ENCODE results near the gene TMEM165.

The TMEM165 gene

DNA sequence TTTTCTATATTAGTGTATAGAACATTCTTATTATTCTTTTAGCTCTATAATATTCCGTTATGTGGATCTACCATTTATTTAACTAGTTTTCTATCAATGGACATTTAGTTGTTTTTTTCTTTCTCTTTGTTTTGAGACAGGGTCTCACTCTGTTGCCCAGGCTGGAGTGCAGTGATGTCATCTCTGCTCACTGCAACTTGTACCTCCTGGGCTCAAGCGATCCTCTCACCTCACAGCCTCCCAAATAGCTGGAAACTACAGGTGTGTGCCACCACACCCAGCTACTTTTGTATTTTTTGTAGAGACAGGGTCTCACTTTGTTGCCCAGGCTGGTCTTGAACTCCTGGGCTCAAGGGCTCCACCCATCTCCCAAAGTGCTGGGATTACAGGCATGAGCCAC is 10.8 kb downstream of the TMEM165 start:
- no peak for DNase-seq (ENCODE audit: low spot score)

DNA sequence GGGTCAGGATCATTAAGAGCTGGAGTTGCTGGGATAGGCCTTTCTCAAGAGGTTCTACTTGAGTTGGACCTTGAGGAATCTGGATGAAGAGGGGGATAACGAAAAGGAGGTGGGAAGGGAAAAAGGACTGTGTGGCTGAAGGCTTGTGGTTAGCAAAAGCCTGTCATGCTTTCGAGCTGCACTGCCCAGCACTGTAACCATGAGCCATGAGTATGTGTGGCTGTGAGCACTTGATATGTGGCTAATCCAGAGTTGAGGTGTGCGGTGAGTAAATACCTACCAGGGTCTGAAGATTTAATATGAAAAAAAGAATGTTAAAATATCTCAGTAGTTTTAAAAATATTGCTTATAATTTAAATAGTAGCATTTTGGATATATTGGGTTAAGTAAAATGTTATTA is 11.4 kb downstream of the TMEM165 start:
- no peak for DNase-seq (ENCODE audit: low spot score)

DNA sequence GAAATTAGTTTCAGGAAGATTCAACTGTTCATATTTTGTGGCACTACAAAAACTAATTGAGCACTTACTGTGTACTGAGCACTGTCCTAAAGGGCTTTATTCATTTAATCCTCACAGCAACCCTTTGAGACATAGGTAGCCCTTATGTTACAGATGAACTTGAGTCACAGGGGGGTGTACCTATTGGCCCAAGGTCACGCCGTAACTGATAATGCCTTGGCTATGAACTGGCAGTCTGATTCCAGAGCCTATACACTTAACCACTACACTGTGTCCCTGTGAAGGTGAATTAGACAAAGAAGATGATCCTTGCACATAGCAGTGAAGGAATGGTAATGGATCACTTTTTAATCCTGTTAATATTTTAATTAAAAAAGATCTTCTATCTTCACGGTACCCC is 12.0 kb downstream of the TMEM165 start:
- no peak for DNase-seq (ENCODE audit: low spot score)

DNA sequence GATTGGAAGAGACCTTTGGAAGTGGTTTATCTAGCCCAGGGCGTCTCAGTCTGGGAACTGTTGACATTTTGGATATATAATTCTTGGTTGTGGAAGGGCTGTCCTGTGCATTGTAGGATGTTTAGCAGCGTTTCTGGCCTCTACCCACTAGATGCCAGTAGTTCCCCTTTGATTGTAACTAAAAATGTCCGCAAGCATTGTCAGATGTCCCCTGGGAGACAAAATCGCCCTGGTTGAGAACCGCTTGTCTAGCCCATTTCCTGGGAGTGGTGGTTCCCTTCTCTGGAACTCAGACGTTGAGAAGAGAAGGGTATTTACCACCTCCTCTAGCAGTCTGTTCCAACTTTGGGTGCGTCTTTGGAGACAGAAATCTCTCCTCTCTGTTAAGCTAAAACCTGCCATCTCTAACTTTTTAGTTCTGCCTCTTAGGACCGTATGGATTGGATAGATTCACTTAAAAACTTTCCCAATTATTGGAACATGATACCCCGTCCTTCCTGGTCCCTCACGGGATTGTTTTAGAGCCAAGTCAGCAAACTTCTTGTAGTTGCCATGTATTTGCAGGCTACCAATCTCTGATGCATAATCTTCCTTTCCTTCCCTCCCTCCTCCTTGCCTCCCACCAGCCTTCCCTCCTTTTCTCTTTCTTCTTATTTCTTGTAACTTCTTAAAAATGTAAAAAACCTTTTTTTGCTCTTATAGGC is 13.9 kb downstream of the TMEM165 start:
- DNase-seq (ENCODE audit: low spot score): no peak

DNA sequence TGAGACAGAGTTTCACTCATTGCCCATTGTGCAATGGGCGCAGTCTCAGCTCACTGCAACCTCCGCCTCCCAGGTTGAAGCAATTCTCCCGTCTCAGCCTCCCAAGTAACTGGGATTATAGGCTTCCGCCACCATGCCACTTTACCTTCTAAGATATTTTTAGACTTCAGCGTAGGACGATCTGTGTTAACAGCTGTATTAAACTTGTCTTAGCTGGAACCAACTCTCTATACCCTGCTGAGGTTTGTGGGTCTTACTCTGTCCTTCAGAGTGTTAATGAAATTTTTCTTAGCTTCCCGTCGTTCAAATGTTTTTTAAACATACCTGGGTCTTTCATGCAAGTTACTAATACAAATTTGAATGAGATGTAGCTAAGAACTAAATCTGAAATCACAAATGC is 14.7 kb downstream of the TMEM165 start:
- no peak for DNase-seq (ENCODE audit: low spot score)

DNA sequence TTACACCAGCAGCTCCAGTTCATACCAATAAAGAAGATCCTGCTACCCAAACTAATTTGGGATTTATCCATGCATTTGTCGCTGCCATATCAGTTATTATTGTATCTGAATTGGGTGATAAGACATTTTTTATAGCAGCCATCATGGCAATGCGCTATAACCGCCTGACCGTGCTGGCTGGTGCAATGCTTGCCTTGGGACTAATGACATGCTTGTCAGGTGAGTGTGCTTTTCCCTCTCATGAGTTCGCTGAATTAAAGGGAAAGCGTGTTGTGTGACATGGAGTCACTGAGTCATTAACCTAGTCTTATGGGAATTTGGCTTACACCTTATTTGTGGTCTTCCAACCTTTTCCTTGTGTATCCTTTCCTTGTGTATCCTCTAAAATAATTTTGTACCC is 15.9 kb downstream of the TMEM165 start:
- no peak for DNase-seq (ENCODE audit: low spot score)

DNA sequence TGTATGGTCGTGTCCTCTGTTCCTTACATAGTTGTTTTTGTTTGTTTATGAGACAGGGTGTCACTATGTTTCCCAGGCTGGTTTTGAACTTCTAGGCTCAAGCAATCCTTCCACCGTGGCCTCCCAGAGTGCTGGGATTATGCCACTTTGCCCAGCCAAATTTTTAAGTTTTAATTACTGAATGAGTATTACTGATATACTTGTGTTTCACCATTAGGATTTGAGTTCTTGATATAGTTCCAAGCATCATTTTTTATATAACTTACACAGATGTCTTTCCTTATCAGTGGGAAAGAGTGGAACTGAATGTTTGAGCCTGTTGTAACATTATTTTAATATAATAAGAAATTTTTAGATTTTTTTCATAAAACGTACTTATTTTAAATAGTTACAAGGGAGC is 20.4 kb downstream of the TMEM165 start:
- DNase-seq (ENCODE audit: low spot score): no peak

DNA sequence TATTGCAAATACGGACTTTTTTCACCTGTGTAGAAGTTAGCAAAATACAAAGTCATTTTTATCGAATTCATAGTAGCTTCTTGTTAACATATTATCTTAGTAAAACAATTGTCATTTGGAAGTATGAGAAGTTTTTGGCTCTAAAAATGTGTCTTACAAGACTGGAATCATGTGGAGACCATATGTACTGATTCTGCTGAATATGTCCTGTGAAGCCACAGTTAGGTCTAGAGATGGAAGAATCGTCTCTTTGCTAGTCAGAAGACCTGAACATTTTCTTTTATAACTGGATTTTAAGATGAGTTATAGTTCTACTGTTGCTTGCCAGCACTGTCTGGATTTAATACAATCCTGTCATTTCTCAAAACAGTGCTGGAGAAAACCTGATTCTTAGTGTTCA is 29.0 kb downstream of the TMEM165 start:
- DNase-seq (ENCODE audit: low spot score): no peak

DNA sequence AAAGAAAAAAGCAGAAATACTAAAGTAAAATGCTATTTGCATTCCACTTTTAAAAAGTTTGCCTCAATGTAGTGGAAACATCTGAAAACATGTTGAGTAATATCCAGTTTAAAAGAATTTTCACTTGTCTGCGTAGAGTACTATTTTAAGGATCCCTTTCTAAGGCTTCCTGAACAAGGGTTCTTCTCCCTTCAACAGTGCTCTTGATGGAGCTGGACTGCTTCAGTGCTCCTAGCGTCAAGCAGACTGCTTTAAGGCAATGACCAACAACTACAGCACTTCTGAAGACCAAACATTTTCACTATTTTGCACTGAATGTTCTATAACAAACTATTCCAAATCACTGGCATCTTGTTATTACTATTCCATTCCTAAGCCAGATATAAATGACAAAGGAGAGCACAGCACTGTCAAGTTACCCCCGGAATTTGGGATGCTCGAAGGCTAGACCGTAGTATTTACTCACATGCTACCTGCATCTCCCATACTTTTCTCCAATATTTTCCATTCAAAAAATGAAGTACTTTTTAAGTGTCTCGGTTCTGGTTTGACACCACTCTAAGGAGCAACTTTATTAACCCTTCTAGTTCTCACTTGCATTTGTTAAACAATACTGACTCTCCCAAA is 36.1 kb downstream of the TMEM165 start:
- no peak for DNase-seq (ENCODE audit: low spot score)

DNA sequence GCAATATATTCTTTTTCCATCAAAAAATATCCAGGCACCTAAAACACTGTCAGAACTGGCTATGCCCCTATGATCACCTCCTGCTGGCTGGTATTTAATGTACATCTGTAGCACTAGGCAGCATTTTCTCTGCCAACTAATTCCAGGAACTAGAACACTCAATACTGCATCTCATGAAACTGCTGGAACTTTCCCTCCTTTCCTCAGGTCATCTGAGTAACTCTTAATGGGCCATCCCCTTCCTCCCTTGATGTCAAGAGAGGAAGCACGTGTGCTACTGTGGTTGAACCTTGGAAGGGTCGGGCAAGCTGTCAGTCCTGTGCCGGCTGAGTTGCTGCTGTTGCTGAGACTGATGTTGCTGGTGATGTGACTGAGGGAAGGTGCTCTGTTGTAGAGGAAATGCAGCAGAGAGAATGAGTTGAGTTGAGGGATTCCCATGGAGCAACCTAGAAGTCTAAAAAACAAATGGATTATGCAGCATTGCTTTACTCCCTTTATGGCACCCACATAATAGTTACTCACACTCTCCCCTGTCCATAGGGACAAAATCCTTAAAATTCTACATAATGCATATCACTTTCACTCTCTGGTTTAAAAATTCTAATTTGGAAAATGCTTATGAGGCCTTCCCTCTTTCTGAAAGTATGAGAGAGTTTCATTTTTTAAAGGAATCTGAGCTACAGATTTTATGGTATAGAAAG is 39.5 kb downstream of the TMEM165 start:
- peak; percentile 61 for DNase-seq (ENCODE audit: low spot score)

DNA sequence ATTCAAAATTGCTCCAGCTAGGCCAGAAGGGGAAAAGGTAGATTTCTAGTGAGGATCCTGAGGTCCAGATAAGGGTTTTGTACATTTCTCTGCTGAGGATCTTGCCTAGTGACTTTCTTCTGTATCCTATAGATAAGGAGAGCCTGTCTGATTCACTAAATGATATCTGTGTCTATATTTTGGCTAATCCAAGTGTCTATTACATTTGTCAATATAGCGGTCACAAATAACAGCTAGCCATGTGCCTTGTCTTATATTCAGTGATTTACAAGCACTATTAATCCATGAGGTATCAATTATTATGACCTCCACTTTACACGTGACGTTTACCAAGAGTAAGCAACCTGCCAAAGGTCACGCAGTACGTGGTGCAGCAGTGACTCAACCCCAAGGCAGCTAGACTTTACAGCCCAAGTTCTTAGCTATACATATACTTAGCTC is 41.6 kb downstream of the TMEM165 start:
- DNase-seq (ENCODE audit: low spot score): no peak

DNA sequence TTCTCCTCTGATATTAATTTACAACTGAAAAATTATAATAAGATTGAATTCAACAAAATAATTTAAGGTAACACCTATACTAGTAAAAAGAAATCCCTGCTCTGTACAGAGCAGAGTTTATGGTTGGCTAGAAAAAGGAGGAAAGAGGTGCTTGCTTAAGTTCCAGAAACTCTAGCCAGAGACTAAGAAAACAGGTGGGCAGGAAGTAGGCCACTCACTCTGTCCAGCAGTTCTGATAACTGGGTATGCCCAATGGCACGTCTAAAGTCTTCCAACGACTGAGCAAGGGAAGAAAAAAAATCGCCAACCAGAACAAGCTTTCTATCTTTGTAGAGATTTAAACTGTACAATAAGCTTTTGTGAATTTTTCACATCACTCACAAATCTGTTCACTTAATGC is 42.1 kb downstream of the TMEM165 start:
- DNase-seq (ENCODE audit: low spot score): no peak

DNA sequence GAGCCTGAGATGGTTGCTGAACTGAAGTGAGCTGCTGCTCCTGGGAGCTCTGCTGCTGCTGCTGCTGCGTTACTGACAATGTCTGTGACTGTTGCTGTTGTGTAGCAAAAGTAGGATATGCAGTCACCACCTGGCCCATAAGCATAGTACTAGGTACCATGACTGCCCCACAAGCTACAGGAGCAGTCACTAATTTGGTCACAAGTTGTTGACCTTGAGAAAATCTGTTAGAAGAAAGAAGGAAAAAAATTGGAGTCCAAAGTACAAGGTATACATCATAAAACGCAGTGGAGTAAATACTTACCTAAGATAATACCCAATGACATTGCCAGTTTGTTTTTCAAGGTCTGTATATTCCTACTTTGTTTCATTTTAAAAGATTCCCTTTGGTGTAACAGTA is 42.6 kb downstream of the TMEM165 start:
- no peak for DNase-seq (ENCODE audit: low spot score)

DNA sequence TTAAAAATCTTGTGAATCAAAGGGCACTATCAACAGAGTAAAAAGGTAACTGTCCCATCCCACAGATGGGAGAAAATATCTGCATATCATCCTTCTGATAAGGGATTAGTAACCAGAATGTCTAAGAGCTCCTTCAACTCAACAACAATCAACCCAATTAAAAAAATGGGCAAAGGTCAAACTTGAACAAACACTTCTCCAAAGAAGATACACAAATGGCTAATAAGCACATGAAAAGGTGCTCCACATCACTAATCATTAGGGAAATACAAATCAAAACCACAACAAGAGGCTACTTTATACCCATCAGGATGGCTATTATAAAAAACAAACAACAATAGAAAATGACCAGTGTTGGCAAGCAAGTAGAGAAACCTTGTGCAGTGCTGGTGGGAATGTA is 43.3 kb downstream of the TMEM165 start:
- no peak for DNase-seq (ENCODE audit: low spot score)

DNA sequence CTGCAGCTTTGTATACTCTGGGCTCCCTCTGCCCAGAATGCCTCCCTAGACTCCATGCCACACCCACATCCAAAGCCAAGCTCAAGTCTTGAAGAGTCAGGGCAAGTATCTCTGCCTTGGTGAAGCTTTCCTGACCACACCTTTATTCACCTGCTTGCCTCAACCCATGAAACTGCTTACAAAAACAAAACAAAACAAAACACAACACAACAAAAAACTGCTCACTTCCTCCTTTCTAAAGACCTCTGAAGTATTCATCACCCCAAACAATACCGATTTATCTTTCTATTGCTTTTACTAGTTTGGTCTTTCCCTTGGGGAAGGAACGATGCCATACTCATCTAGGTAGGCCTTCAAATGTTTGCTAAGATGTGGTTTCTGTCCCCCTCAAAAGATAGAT is 45.0 kb downstream of the TMEM165 start:
- DNase-seq (ENCODE audit: low spot score): no peak

DNA sequence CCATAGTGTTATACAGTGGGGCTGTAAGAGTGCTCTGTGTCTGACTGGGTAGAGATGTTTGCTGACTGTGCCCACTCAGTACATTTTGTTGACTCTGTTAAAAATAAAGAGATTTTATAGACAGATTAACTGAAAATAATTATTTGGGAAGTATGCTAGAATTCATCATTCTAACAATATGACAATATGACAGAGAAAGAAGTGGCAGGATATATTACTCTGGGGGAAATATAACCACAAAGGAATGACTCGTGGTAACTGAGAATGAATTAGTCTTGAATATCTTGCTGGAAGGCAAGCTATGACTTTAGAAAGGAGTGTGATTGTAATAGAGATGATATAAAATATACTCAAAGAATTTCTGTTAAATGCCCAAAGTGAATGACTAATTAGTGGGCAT is 46.8 kb downstream of the TMEM165 start:
- DNase-seq (ENCODE audit: low spot score): no peak

DNA sequence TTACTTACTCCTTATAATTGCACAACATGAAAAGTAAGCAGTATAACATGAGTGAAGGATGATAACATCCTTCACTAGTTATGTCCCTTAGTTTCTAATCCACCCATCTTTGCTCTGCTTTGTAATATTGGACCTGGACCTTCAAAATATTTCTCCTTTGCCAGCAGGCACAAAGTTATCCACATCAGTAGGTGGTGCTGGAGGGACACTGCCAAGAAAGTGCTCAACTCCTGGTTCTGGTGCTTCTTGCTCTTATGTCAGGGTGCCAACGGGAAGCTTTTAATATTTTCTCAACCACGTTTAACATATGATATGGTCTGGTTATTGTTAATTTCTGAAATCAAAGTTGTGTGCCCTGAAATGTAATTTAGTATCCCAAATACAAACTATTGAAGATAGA is 49.1 kb downstream of the TMEM165 start:
- DNase-seq (ENCODE audit: low spot score): no peak

DNA sequence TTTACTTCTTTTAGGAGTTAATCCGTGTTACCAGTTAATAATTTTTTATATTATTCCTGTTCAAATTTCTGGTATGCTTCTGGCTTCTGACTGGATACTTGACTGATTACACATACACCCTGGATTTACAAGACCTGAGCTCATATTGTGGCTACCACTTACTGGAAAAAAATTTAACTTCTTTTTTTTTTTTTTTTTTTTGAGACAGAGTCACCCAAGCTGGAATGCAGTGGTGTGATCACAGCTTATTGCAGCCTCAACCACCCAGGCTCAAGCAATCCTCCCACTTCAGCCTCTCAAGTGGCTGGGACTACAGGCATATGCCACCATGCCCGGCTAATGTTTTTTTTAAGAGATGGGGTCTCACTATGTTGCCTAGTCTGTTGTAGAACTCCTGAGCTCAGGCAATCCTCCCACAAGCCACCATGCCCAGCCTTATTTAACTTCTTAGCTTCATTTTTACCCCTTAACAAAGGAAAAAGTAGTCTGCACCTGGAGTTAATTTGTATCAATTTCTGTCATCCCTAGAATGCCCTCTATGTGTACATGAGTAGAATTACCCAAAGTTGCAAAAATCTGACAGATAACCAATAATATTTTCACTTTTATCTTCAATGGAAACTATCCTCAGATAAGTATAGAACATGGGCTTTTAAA is 50.3 kb downstream of the TMEM165 start:
- DNase-seq (ENCODE audit: low spot score): no peak

DNA sequence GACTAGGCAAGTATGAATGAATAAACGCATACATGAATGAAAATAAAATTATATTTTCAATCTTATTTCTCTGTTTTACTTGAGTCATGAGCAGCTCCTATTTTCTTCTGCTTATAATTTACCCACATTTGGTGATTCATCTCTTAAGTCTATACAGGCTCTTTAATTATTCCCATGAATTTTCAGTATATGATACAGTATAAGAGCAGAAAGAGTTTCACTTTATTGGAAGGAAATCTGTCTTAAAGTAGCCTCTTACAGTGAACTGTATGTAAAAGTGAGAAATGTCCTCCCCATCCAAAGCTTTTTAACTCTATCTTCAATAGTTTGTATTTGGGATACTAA is 50.8 kb downstream of the TMEM165 start:
- no peak for DNase-seq (ENCODE audit: low spot score)

DNA sequence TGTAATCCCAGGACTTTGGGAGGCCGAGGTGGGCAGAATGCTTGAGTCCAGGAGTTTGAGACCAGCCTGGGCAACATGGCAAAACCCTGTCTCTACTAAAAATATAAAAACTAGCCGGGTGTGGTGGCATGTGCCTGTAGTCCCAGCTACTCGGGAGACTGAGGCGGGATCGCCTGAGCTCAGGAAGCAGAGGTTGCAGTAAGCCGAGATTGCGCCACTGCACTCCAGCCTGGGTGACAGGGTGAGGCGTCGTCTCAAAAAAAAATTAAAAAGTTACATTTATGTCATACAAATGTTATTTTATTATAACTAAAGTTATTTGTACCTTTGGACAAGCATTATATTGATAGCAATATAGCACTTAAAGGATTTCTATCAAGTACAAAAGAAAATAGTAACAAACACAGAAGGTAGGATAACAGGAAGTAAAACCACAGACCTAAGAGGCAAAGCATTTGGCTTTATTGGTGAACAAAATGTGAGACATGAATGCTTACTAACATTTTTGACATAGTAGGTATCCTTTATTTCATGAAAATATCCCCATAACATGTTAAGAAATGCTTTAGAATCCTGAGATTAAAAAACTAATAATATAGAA is 51.5 kb downstream of the TMEM165 start:
- no peak for DNase-seq (ENCODE audit: low spot score)

DNA sequence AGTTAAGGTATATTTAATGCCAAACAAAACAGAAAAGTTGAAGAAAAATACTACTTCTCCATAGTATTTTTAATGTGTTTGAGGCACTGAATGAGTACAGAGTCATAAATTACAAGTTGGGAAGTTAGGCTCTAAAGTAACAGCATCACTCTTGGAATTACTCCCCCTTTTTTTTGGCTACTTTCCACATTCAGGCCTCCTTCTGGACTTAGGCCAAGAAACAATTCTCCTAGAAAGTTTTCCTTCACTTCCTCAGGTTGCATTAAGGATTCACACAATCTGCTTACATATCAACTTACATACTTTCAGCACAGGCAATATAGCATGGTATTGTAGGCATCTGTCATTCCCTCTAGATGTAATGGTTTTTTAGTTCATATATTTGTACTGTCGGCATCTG is 52.1 kb downstream of the TMEM165 start:
- no peak for DNase-seq (ENCODE audit: low spot score)

DNA sequence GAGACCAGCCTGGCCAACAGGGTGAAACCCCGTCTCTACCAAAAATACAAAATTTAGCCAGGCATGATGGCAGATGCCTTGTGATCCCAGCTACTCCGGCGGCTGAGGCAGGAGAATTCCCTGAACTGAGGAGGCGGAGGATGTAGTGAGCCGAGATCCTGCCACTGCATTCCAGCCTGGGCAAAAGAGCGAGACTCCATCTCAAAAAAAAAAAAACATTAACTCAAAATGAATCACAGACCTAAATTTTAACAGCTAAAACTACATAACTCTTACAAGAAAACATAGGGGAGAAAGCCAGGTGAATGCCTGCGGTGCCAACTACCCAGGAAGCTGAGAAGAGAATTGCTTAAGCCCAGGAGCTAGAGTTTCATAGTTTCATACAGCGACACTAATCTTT is 54.8 kb downstream of the TMEM165 start:
- no peak for DNase-seq (ENCODE audit: low spot score)

DNA sequence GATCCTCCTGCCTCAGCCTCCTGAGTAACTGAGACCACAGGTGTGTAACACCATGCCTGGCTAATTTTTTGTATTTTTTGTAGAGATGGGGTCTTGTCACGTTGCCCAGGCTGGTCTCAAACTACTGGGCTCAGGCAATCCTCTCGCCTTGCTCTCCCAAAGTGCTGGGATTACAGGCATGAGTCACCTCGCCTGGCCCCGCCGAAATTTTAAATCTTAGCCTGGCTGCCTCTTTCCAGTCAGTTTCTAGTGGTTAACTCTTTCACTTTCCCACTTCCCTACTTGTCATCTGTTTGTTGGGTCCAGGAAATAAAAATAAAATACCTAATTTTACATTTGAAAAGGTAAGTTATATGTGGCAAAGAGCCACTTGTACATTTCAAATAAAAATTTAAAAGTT is 62.4 kb downstream of the TMEM165 start:
- DNase-seq (ENCODE audit: low spot score): no peak
